ENCODE measurements around the gene GPR161. TPM values are rescaled to one million over a fixed set of nuclear protein-coding genes. Genes with fewer than 3 reads are reported as not detected.

The GPR161 gene
- total RNA-seq, 2 experiments from 2014 or later, result 0.15 TPM; not detected in 1

DNA sequence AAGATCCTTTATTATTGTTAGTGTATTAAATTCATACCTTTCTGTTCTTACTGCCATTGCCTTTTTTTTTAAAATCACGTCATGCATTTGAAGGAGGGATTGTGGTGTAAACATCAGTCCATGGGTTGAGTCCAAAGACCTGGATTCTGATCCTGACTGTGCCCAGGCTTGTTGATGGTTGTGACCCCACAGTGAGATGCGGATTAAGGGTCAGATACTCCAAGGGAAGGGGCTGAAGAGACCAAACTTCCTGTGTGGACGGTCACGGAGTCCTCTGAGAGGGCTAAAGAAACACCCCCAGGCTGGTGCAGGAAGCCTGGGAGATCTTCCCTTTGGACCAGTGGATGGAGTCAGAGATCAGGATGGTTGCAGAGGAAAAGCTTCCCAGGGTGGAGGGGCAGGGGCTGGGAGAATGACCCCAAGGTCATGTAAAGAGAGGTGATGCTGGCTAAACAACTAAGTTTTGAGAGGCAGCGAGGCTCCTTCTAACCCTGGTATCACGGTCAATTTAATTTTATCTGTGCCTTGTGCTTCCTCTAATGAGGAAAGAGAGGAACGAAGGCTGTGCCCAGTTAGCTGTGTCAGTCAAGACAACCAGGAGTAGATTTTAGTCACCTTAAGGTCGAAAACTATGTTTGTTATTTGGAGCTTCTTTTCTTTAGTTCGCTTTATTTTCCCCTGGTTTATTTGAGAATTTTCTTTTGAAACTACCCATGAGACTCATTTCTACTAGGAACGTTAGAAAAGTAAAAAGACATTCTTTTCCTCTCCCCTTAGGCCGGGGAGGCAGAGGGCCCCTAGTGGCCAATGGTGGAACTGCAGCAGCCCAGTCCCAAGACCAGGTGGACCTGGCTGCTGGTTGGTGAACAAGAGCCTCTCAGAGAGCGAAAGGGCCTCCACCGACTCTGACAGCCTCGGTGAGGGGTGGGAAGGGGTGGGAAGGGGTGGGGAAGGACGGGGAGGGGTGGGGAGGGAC is 8.7 kb upstream of the GPR161 start:
- peak; percentile 86 for DNase-seq (ENCODE audit: low spot score)
- H3K4me3 ChIP-seq (ENCODE audit: low read depth, low read length, poor library complexity, severe bottlenecking), result no peak overlapping the region
- no peaks in the 10 kb centered on the region for H3K9me2 ChIP-seq (ENCODE audit: insufficient read depth, low read length)
- 0 out of 2 replicates have a peak overlapping the region, but pooled peaks have one; percentile 34 for H3K4me2 ChIP-seq (ENCODE audit: low read length)
- ChIA-PET CTCF (ENCODE audit: unreplicated experiment) (interaction anchor here (1.1 kb wide), 1 partner anchor 1648 kb away, joined by 3 read pairs; no protein-coding TSS in a partner anchor), POLR2A (interaction anchor here (0.9 kb wide), 1 partner anchor 34 kb away, joined by 4 read pairs; no protein-coding TSS in a partner anchor)
- intact Hi-C loops (cut with micrococcal nuclease; ENCODE audit: unreplicated experiment), result no loop called here
- no peak overlapping the region for H3K27ac ChIP-seq (ENCODE audit: low read depth, low read length, poor library complexity, severe bottlenecking)
- H3K36me3 ChIP-seq (ENCODE audit: insufficient read depth, low read length), result no peaks in the 10 kb centered on the region
- no peaks in the 10 kb centered on the region for H3K79me2 ChIP-seq (ENCODE audit: insufficient read depth, low read depth, low read length)
- peak overlapping the region; percentile 65 for H2AFZ ChIP-seq (ENCODE audit: low read length)
- H3K9me3 ChIP-seq (ENCODE audit: low read length), result no peaks in the 10 kb centered on the region
- no peak for TF ChIP-seq EZH2phosphoT487 (IDR thresholded peaks at IDR 0.05; ENCODE audit: borderline replicate concordance, low read depth, low read length)
- TF ChIP-seq, protein P1, sequence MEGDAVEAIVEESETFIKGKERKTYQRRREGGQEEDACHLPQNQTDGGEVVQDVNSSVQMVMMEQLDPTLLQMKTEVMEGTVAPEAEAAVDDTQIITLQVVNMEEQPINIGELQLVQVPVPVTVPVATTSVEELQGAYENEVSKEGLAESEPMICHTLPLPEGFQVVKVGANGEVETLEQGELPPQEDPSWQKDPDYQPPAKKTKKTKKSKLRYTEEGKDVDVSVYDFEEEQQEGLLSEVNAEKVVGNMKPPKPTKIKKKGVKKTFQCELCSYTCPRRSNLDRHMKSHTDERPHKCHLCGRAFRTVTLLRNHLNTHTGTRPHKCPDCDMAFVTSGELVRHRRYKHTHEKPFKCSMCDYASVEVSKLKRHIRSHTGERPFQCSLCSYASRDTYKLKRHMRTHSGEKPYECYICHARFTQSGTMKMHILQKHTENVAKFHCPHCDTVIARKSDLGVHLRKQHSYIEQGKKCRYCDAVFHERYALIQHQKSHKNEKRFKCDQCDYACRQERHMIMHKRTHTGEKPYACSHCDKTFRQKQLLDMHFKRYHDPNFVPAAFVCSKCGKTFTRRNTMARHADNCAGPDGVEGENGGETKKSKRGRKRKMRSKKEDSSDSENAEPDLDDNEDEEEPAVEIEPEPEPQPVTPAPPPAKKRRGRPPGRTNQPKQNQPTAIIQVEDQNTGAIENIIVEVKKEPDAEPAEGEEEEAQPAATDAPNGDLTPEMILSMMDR (conservative IDR thresholded peaks at IDR 0.05; ENCODE audit: low read length), result peak; percentile 88
- H3K4me1 ChIP-seq (ENCODE audit: insufficient read depth, low read length, poor library complexity, severe bottlenecking), result peaks cover 3% of the 10 kb centered on the region
- BruUV-seq (replicated peaks), result no TSS peak
- H4K20me1 ChIP-seq (ENCODE audit: insufficient read depth, low read length), result no peaks in the 10 kb centered on the region

- intact Hi-C loops (cut with micrococcal nuclease; ENCODE audit: unreplicated experiment), result no loop called here
- Histone ChIP-seq H3K36me3 (ENCODE audit: insufficient read depth, low read length) (no peaks in the 10 kb centered on the region), H2AFZ (ENCODE audit: low read length) (no peak overlapping the region), H3K27ac (ENCODE audit: low read depth, low read length, poor library complexity, severe bottlenecking) (no peak overlapping the region), H3K9me3 (ENCODE audit: low read length) (no peaks in the 10 kb centered on the region), H3K4me3 (ENCODE audit: low read depth, low read length, poor library complexity, severe bottlenecking) (no peak overlapping the region), H3K4me2 (ENCODE audit: low read length) (no peak overlapping the region), H3K79me2 (ENCODE audit: insufficient read depth, low read depth, low read length) (no peaks in the 10 kb centered on the region), H4K20me1 (ENCODE audit: insufficient read depth, low read length) (no peaks in the 10 kb centered on the region), H3K9me2 (ENCODE audit: insufficient read depth, low read length) (no peaks in the 10 kb centered on the region), H3K4me1 (ENCODE audit: insufficient read depth, low read length, poor library complexity, severe bottlenecking) (peaks cover 3% of the 10 kb centered on the region)
- no peak for TF ChIP-seq EZH2phosphoT487 (IDR thresholded peaks at IDR 0.05; ENCODE audit: borderline replicate concordance, low read depth, low read length)
- TF ChIP-seq, protein P1 (conservative IDR thresholded peaks at IDR 0.05; ENCODE audit: low read length), result no peak
- POLR2A ChIA-PET, result no interaction called here
- no TSS peak for BruUV-seq (replicated peaks)
- CTCF ChIA-PET (ENCODE audit: unreplicated experiment), result interaction anchor here (0.6 to 1.1 kb wide), 2 partner anchors 22 to 91 kb away, joined by 3 to 4 read pairs; no protein-coding TSS in a partner anchor
- DNase-seq (ENCODE audit: low spot score), result no peak
Observed at GRCh38 chr1:168141871-168142385, 5.2 kb upstream of the GPR161 start.
